Measurements from ENCODE around the gene PHTF2.
A peak's percentile ranks its signal among the peaks of the same experiment; 100 is the strongest.

PHTF2 gene

DNA sequence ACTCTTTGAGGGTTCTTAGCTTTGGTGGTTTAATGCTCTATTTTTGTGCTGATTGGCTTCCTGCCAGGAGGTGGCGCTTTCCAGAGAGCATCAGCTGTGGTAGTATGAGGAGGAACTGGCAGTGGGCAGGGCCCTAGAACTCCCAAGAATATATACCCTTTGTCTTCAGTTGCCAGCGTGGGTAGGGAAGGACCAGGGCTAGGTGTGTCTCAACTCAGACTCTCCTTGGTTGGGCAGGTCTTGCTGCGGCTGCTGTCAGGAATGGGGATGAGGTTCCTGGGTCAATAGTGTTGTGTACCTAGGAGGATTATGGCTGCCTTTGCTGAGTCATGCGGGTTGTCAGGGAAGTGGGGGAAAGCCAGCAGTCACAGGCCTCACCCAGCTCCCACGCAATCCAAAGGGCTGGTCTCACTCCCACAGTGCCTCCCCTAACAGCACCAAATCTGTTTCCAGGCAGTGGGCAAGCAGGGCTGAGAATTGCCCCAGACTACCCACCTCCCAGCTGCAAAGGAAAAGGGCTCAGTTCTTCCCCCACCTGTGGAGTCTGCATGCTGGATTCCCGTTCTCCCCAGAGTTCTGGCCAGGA lies 191.5 kb downstream of the PHTF2 start:
- Histone ChIP-seq H4K20me1 (ENCODE audit: insufficient read depth, low read length) (no peaks in the 10 kb centered on the region), H3K9me2 (ENCODE audit: low read depth, low read length) (no peaks in the 10 kb centered on the region), H3K4me3 (ENCODE audit: low read depth, low read length, poor library complexity, severe bottlenecking) (no peak overlapping the region), H3K4me2 (ENCODE audit: low read length) (no peak overlapping the region), H2AFZ (ENCODE audit: low read length) (no peak overlapping the region), H3K27me3 (ENCODE audit: insufficient read depth, low read length) (no peaks in the 10 kb centered on the region; the same call in 1 of the 2 replicates), H3F3A (ENCODE audit: insufficient read depth, low read length) (no peaks in the 10 kb centered on the region), H3K36me3 (ENCODE audit: insufficient read depth, low read length) (no peaks in the 10 kb centered on the region), H3K9me3 (ENCODE audit: low read length) (no peaks in the 10 kb centered on the region), H3K4me1 (ENCODE audit: insufficient read depth, low read length, severe bottlenecking) (peaks cover 9% of the 10 kb centered on the region), H3K27ac (ENCODE audit: low read depth, low read length, poor library complexity, severe bottlenecking) (no peak overlapping the region), H3K9ac (ENCODE audit: low read length) (no peak overlapping the region), H3K79me2 (ENCODE audit: insufficient read depth, low read length) (no peaks in the 10 kb centered on the region)
- no peak for TF ChIP-seq EZH2 (IDR thresholded peaks at IDR 0.05; ENCODE audit: borderline replicate concordance, low read length)
- TF ChIP-seq, protein P1, sequence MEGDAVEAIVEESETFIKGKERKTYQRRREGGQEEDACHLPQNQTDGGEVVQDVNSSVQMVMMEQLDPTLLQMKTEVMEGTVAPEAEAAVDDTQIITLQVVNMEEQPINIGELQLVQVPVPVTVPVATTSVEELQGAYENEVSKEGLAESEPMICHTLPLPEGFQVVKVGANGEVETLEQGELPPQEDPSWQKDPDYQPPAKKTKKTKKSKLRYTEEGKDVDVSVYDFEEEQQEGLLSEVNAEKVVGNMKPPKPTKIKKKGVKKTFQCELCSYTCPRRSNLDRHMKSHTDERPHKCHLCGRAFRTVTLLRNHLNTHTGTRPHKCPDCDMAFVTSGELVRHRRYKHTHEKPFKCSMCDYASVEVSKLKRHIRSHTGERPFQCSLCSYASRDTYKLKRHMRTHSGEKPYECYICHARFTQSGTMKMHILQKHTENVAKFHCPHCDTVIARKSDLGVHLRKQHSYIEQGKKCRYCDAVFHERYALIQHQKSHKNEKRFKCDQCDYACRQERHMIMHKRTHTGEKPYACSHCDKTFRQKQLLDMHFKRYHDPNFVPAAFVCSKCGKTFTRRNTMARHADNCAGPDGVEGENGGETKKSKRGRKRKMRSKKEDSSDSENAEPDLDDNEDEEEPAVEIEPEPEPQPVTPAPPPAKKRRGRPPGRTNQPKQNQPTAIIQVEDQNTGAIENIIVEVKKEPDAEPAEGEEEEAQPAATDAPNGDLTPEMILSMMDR (IDR thresholded peaks at IDR 0.05; ENCODE audit: low read length), result peak; percentile 74

GRCh38 chr7:77991656-77992055 lies 193.1 kb downstream of the PHTF2 start:
- no peaks in the 10 kb centered on the region; the same call in 1 of the 2 replicates for H3K27me3 ChIP-seq (ENCODE audit: insufficient read depth, low read length)
- H4K20me1 ChIP-seq (ENCODE audit: insufficient read depth, low read length), result no peaks in the 10 kb centered on the region
- no peak overlapping the region for H2AFZ ChIP-seq (ENCODE audit: low read length)
- H3K9me3 ChIP-seq (ENCODE audit: low read length), result no peaks in the 10 kb centered on the region
- no peaks in the 10 kb centered on the region for H3K9me2 ChIP-seq (ENCODE audit: low read depth, low read length)
- peaks cover 9% of the 10 kb centered on the region for H3K4me1 ChIP-seq (ENCODE audit: insufficient read depth, low read length, severe bottlenecking)
- no peak overlapping the region for H3K27ac ChIP-seq (ENCODE audit: low read depth, low read length, poor library complexity, severe bottlenecking)
- no peak overlapping the region for H3K4me2 ChIP-seq (ENCODE audit: low read length)
- TF ChIP-seq, protein P1 (IDR thresholded peaks at IDR 0.05; ENCODE audit: low read length), result no peak
- TF ChIP-seq EZH2 (IDR thresholded peaks at IDR 0.05; ENCODE audit: borderline replicate concordance, low read length), result no peak
- H3F3A ChIP-seq (ENCODE audit: insufficient read depth, low read length), result no peaks in the 10 kb centered on the region
- no peaks in the 10 kb centered on the region for H3K36me3 ChIP-seq (ENCODE audit: insufficient read depth, low read length)
- H3K79me2 ChIP-seq (ENCODE audit: insufficient read depth, low read length), result no peaks in the 10 kb centered on the region
- H3K4me3 ChIP-seq (ENCODE audit: low read depth, low read length, poor library complexity, severe bottlenecking), result no peak overlapping the region
- no peak overlapping the region for H3K9ac ChIP-seq (ENCODE audit: low read length)

GRCh38 chr7:77993838-77994237 lies 195.3 kb downstream of the PHTF2 start:
- TF ChIP-seq, protein P1 (IDR thresholded peaks at IDR 0.05; ENCODE audit: low read length), result no peak
- no peak for TF ChIP-seq EZH2 (IDR thresholded peaks at IDR 0.05; ENCODE audit: borderline replicate concordance, low read length)
- Histone ChIP-seq H3K4me1 (ENCODE audit: insufficient read depth, low read length, severe bottlenecking) (peaks cover 9% of the 10 kb centered on the region), H3K79me2 (ENCODE audit: insufficient read depth, low read length) (no peaks in the 10 kb centered on the region), H2AFZ (ENCODE audit: low read length) (no peak overlapping the region), H3K9me2 (ENCODE audit: low read depth, low read length) (no peaks in the 10 kb centered on the region), H3K27me3 (ENCODE audit: insufficient read depth, low read length) (no peaks in the 10 kb centered on the region; the same call in 1 of the 2 replicates), H3K36me3 (ENCODE audit: insufficient read depth, low read length) (no peaks in the 10 kb centered on the region), H3K27ac (ENCODE audit: low read depth, low read length, poor library complexity, severe bottlenecking) (no peak overlapping the region), H3K9ac (ENCODE audit: low read length) (no peak overlapping the region), H3K4me3 (ENCODE audit: low read depth, low read length, poor library complexity, severe bottlenecking) (no peak overlapping the region), H4K20me1 (ENCODE audit: insufficient read depth, low read length) (no peaks in the 10 kb centered on the region), H3F3A (ENCODE audit: insufficient read depth, low read length) (no peaks in the 10 kb centered on the region), H3K9me3 (ENCODE audit: low read length) (no peaks in the 10 kb centered on the region), H3K4me2 (ENCODE audit: low read length) (no peak overlapping the region)
